Astrocyte of the spinal cord (primary cell): ENCODE data around the gene RAVER1.

ENCODE experiments used
- DNase-seq: peaks from one replicate; pipeline ENCODE4 v3.0.0; 2011; ENCODE audit warnings: low read depth, low spot score
- H3K4me3 ChIP-seq: 2 replicates; pipeline ENCODE4 v1.5.1; 2011; ENCODE audit warnings: low read depth, mild to moderate bottlenecking, low read length, moderate library complexity
- CTCF ChIP-seq: IDR thresholded peaks from 2 replicates; pipeline ENCODE4 v1.5.1; 2012; ENCODE audit warnings: low read depth, mild to moderate bottlenecking, low read length, inconsistent platforms
- in situ Hi-C: cut with HindIII; loops from 2 replicates; pipeline ENCODE4 v1.10.0; 2017; ENCODE audit warnings: low sequenced_read_pairs

RAVER1 gene

DNA sequence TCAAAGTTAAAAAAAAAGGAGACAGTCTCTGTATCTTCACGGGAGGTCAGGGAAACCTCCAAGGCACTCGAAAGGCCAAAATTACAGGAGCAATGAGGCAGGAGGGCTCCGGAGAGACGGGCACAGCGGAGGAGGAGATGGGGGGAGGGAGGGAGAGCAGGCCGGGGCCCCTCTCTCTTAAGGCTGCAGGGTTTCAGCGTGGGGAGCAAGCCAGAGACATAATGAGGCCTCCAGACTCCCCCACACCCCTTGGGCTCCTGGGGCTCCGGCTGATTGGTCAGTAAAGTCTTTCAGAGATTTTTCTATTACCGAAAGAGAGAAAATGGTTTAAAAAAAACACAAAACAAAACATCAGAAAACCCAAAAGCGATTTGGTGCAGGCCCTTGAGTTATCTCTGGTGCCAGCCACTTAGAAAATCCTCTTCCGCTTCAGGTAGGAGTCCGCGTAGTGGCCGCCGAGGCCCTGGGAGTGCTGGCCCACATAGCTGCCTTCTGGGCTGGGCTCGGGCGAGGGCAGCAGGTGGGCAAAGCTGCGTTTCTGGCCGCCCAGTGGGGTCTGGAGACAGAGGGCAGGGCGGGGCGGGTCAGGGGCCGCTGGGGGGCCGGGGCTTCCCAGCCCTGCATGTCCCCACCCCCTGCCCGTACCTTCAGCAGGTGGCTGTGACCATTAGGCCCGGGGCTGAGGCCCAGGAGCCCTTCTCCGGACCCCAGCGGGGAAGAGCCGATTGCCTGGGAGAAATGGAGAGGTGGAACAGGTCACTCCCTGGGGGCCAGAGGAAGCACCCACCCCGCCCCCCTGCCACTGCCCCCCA, 16.1 kb downstream of the RAVER1 start:
- no peak for DNase-seq
- in situ Hi-C loops: no loop called here
- no peak for TF ChIP-seq CTCF
- H3K4me3 ChIP-seq: no peak overlapping the region

DNA sequence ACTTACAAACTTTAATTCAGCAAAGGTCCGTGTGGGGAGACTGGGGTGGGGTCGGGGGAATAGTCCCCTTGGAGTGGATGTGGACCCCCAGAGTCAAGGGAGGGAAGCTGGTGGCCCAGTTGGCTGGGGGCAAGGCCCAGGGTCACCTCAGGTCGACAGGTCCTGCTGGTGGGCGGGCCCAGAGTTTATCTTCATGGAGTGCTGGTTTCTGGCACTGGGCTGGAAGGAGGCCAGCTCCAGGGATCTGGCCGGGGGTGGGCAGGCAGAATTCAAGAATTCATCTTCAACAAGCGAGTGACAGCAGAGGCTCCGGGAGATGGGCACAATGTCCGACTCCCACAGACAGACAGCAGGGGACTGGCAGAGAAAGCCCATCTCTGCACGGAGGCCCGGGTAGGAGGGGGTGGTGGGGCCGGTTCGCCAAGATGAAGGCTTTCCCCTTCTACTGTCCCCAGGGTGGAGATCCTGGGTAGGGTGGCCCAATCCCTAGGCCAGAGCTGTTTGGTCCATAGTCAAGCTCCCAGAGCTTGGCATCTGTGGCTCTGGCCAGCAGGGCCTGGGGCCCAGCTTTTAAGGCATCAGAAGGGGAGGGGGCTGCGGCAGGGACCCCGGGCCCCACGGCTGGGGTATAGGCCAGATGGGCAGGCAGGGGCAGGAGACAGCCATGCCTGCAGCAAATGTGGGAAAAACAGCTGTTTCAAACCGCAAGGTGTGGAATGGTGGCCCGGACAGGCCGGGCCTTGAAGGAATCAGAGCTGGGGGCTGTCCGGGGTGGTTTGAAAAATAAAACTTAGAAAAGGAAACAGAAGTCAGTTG, 16.9 kb downstream of the RAVER1 start:
- no peak for TF ChIP-seq CTCF
- in situ Hi-C loops: no loop called here
- H3K4me3 ChIP-seq: peak overlapping the region; percentile 82
- no peak for DNase-seq

GRCh38 chr19:10315335-10316214, 17.8 kb downstream of the RAVER1 start, which contains the start of gene FDX2:
FDX2 (minus strand) TSS chr19:10316015; CDS start chr19:10315996, 19 bp downstream.
- peak; percentile 77 for DNase-seq
- in situ Hi-C loops: no loop called here
- peak within 1 kb of the TSS; percentile 82 for H3K4me3 ChIP-seq
- TF ChIP-seq CTCF: no peak

DNA sequence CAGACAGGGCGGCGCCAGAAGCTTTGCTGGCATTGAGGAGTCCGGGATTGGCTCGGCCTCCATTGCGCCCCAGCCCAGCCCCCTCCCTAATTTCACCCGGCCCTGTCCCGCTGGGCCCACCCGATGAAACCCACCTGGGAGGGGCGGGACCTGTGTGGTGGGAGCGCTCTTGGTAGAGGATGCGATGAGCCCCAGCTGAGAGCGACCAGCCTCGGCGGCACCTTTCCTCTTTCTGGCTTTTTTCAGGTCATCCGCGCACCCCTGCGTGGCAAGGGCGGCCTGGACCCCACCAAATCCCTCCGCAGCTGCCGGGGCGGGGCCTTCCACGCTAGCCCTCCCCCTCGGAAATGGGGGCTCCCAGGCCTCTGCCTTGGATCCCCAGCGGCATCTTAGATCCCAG, 23.9 kb downstream of the RAVER1 start, which contains the start of gene ZGLP1:
Gene ZGLP1, minus strand, starts transcription at position 393 of the 400 bp plus-strand sequence.
- H3K4me3 ChIP-seq: no peak within 1 kb of the TSS
- in situ Hi-C loops: no loop called here
- DNase-seq: no peak
- TF ChIP-seq CTCF: no peak

DNA sequence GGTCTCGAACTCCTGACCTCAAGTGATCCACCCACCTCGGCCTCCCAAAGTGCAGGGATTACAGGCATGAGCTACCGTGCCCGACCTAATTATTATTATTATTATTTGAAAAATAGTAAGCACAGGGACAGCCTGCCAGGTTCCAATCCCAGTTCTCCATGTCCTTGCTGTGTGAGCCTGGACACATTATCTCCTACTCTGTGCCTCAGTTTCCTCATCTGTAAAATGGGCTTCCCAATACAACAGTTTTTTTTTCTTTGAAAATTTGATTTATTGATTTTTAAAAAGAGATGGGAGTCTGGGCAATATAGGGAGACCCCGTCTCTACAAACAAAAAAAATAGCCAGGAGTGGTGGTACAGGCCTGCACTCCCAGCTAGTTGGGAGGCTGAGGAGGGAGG, 27.0 kb downstream of the RAVER1 start:
- no peak for DNase-seq
- in situ Hi-C loops: no loop called here
- TF ChIP-seq CTCF: no peak
- no peak overlapping the region for H3K4me3 ChIP-seq
